Putamen (tissue), 1 donor: Measurements from ENCODE around the gene RHD.
A peak's percentile ranks its signal among the peaks of the same experiment; 100 is the strongest.
"Not testable (repeated sequence)": the region's sequence is repeated elsewhere in the genome, so short reads cannot be mapped to it uniquely, and the experiment has no call there.

Source experiments
- DNase-seq: peaks from one replicate; pipeline ENCODE4 v3.0.0-alpha.2; 2016; ENCODE audit warnings: low spot score

RHD gene

DNA sequence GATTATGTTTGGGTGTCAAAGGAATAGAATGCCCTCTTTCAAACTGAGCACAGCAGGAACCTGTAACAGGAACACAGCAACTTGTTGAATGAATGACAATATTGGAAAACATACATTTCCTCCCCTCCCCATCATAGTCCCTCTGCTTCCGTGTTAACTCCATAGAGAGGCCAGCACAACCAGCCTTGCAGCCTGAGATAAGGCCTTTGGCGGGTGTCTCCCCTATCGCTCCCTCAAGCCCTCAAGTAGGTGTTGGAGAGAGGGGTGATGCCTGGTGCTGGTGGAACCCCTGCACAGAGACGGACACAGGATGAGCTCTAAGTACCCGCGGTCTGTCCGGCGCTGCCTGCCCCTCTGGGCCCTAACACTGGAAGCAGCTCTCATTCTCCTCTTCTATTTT, at the start of gene RHD:
RHD (plus strand) TSS at position 272 of the 400 bp plus-strand sequence; CDS start at position 311, 39 bp downstream.
- not testable (repeated sequence) for DNase-seq

GRCh38 chr1:25222606-25223005, 49.7 kb upstream of the RHD start:
- DNase-seq: no peak

DNA sequence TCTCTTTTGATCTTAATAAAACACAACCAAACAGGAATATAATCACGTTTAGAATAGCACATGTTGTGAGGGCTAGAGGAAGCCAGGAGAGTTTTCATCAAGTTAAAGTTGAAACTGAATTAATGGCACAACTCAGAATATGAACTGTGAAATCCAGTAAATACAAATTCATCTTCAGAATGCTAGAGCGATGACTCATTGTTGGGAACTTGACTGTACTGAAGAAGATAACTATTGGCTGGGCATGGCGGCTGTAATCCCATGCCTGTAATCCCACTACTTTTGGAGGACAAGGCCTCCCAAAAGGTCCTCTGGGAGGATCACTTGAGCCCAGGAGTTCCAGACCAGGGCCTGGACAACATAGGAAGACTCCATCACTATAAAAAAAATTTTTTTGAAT, 48.8 kb upstream of the RHD start:
- no peak for DNase-seq

DNA sequence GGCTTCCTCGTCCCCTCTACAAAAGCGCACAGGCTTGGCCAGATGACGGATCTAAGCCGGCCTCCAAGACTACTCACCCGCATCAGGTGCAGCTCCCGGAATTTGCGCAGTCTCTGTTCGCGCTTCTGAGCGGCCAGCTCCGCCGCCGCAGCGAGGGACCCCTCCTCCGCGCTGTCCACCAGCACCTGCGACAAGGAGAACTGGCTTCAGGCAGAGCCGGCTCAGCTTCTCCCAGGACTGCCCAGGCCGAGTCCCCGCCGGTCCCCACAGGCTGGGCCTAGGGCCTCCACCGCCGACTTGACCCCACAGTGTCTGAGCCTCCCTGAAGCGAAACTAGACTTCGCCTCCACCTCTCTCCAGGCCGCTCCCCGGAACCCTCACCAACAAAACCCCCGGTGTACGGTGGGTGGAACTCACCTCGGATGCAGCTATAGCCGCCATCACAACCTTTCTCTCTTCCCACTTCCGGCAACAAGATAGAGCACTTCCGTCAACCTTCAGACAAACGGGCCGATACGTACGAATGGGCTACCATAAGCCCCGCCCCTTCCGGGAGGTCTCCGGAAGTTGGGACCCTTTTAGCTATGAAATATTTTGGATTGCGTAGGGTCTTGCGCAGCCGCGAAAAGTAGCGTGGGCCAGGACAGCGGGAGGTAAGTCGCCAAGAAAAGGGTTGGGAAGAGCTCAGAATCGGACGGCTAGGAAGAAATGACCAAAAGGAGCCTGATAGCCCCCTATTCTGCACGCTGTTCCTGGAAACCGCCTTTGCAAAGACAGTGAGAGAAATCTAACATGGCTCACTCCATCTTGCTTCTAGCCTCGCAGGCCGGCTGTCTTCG, 40.1 kb upstream of the RHD start, which contains the start of gene SYF2:
SYF2 (minus strand) TSS at position 476 of the 839 bp plus-strand sequence; CDS start at position 441, 35 bp downstream.
- DNase-seq: peak; percentile 95

GRCh38 chr1:25232866-25233784, 39.2 kb upstream of the RHD start:
- peak; percentile 74 for DNase-seq

- not testable (repeated sequence) for DNase-seq
Observed at GRCh38 chr1:25235411-25235810, 36.9 kb upstream of the RHD start.

- DNase-seq: not testable (repeated sequence)
Observed at GRCh38 chr1:25236261-25236660, 36.0 kb upstream of the RHD start.

DNA sequence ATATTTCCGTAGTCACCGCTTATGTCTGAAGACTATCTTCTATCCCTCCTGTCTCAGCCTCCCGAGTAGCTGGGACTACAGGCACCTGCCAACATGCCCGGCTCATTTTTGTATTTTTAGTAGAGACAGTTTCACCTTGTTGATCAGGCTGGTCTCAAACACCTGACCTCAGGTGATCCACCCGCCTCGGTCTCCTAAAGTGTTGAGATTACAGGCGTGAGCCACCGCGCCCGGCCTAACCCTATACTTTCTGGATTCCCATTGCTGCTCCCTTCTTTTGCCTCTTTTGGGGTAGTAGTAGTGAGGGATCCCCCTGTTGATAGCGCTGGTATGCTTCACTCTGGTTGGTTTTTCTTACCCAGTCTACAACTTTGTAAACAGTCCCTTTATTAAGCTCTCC, 34.3 kb upstream of the RHD start:
- DNase-seq: no peak

DNA sequence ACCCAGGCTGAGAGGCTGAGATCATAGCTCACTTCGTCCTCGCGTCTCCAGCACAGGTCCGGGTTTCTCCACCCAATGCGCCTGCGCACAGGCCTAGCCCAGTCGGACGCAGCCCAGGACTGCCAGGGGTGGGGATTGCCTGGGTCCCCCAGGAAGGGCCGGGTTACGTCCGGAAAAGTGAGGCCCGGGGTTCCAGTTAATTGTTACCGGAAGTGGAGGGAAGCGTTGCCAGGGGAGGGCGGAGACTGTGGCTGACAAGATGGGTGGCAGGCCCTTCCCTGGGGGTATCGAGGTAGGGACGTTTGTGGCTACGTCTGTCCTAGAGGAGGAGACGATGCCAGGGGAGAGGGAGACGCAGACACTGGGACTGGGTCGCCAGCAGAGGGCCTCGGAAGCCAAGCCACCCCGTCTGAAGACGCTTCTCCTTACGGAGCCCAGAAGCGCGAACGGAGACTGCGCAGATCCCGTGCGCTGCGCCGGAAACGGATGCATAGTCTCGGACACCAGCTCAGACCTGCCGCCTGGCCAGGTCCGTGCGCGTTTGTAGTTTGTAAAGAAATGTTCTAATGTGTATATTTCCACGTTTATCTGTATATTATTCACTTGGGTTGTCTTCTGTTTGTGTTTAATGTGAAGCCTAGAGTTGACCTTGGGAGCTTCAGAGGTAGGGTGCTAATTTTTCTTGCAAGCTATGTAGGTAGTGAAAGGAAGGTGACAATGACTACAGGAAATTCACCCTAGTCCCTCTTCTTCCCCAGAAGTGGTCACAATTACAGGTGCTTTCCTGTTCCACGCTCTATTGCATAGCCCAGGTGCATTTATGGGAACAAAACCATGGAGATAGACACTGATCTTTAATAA, 32.4 kb upstream of the RHD start:
- peak; percentile 87 for DNase-seq

DNA sequence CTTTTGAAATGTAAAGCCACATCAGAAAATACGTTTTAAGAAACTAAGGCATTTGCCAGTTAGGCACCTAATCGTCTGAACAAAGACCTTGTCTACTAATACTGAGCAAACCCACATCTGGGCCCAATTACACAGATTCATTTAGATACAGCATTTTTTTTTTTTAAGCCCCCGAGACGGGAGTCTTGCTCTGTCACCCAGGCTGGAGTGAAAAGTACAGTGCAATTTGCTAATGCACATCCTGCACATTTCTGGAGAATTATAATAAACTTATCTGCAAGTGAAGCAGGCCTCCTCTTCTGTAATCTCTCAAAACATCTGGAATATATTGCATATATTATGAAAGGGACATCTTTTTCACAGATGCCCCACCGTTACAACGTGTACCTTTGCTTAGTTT, 28.4 kb upstream of the RHD start:
- DNase-seq: no peak

DNA sequence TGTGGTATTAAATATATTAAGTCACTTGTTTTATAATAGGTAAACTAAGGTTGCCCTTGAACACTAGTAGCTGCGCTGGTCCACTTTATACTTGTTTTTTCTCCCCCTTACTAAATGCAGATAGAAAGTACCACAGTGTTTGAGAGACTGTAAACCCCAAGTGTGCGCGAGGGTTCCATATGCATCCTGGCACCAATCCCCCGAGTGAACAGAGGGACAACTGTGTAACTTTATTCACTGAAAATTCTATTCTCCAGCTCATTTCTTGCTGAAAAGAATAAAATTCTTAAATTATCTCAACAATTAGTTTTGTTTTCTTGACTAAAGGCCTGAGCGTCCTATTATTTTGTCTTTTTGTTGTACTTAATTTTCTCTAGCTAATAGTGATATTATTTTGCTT, 26.9 kb upstream of the RHD start:
- no peak for DNase-seq

GRCh38 chr1:25245809-25246599, 26.3 kb upstream of the RHD start:
- no peak for DNase-seq

DNA sequence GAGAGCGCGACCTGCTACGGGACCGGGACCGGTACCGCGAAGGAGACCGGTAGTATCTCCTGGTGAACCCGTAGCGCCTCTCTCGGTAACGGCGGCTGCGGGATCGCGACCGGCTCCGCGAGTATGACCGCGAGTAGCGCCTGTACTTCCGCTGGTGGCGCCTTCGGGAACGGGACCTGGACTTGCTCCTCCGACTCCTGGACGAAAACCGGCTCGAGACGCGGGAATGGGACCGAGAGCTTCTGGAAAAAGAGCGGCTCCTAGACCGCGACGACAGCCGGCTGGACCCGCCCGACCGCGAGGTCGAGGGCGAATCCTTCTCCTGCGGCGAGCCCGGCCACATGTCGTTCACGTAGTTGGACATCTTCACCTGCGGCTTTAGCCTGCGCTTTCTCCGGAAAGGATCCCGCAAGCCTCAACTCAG, 25.7 kb upstream of the RHD start:
- no peak for DNase-seq

DNA sequence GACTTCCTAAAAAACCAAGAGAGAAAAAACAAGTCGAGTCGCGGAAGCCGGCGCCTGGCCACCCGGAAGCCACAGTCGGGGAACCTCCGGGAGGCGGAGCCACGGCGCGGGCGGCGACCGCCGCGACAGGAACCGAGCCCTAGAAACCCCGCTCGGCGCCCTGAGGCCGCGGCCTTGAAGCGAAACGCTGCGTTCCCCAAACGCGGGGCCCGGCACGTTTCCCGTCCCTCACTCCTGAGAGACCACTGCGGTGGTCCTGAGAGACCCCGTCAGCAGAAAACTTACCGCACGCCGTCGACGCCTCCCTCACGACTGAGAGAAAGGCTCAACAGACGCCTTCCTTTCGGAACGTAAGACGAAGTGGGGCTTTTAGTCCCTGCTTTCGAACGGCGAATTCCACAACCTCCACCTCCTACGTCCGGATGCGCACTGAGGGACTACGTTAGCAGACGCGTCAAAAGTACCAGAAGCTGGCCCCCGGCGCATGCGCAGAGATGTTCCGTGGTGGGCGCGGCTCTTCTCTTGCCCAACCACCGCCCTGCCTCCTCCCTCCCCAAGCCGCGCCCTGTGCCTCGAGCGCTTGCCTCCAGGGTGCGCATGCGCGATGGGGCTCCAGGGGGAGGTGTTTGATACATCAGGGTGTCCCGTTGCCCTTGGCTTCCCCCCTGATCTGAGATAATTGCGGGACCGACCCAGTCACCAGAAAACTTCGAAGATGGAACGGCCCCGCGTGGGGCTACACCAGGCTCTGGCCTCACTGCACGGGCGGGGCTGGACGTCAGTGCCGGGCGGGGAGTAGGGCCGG, 25.1 kb upstream of the RHD start, which contains the start of gene RSRP1:
RSRP1 (minus strand) TSS at position 431 of the 805 bp plus-strand sequence. CDS start 491 bp downstream, outside the sequence.
- peak; percentile 99 for DNase-seq

DNA sequence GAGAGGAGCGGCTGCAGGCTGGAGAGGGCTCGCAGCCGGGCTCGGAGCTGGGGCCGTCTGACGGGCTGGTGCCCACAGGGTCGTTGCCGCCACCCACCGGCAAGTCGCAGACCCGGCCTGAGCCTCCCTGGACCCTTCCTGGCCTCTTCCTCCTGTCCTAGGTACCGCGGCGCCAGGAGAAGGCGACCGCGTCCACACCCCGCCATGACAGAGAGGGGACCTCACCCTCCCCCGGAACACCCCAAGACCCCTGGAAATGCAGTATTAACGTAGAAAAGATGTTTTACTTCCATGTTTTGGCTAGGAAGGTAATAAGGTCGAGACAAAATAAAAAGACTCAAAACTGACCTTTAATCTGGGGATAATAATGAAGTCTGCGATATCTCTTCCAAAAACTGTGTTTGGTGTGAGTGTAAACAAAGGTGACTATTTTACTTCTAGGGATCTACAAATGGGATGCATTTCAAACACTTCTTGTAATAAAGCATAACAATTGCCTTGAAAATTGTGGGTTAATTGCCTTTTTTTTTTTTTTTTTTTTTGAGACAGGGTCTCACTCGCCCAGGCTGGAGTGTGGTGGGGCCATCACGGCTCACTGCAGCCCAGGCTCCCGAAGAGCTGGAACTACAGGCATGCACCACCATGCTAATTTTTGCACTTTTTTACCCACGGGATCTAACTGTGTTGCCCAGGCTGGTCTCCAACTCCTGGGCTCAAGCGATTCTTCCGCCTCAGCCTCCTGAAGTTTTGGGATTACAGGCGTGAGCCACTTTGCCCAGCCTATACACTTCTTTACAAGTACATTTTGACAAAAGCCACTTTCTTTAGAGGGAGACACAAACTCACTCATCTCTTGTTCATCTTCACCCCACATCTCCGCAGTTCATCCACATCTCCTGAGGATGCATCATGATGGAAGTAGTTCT, 24.2 kb upstream of the RHD start:
- no peak for DNase-seq

- no peak for DNase-seq
Observed at GRCh38 chr1:25253911-25254310, 18.4 kb upstream of the RHD start.

DNA sequence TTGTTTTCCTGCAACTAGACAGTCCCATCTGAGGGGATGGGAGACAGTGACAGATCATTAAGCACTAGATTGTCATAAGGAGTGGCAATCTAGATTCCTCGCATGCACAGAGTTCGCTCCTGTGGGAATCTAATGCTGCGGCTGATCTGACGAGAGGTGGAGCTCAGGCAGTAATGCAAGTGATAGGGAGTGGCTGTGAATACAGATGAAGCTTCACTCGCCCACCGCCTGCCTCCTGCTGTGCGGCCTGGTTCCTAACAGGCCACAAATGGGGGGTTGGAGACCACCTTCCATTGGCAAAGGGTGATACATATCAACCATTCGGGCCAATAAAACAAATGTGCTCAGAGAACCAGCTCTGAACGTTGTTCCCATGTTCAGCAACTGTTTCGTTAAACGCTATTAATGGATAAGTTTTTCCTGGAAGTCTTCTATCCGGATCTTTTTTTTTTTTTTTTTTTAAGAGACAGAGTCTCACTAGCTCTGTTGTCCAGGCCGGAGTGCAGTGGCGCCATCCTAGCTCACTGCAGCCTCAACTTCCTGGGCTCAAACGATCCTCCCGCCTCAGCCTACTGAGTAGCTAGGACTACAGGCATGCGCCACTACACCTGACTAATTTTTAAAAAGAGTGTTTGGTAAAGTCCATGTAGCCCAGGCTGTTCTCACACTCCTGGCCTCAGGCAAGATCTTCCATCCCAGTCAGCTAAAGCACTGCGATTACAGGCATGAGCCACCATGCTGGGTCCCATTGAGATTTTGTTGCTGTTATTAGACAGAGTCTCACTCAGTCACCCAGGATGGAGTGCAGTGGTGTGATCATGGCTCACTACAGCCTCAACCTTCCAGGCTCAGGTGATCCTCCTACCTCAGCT, 16.4 kb upstream of the RHD start:
- no peak for DNase-seq

GRCh38 chr1:25256578-25256965, 15.7 kb upstream of the RHD start:
- no peak for DNase-seq
